Bone marrow (tissue), 2 donors: ENCODE data around the gene RGS3.
"Not testable (repeated sequence)": the region's sequence is repeated elsewhere in the genome, so short reads cannot be mapped to it uniquely, and the experiment has no call there.

Source experiments
- DNase-seq, 2 donors: peaks; one replicate each; lab custom pipeline; 2025; lab: John Stamatoyannopoulos, UW

Gene RGS3

GRCh38 chr9:113488490-113488889, 25.0 kb downstream of the RGS3 start:
- DNase-seq = no peak

GRCh38 chr9:113491147-113491546, 27.6 kb downstream of the RGS3 start:
- DNase-seq = not testable (repeated sequence)

GRCh38 chr9:113492343-113493202, 29.0 kb downstream of the RGS3 start:
- DNase-seq = no peak

- no peak for DNase-seq
These were observed 29.6 kb downstream of the RGS3 start for GRCh38 chr9:113493203-113493520.

- DNase-seq = no peak
These were observed 32.0 kb downstream of the RGS3 start for GRCh38 chr9:113495526-113495925.

GRCh38 chr9:113497051-113497450, 33.5 kb downstream of the RGS3 start:
- no peak for DNase-seq

- DNase-seq = no peak
These were observed 35.8 kb downstream of the RGS3 start for GRCh38 chr9:113499153-113499875.

- DNase-seq = no peak
These were observed 36.5 kb downstream of the RGS3 start for GRCh38 chr9:113499876-113500497.

GRCh38 chr9:113501129-113501686, 37.7 kb downstream of the RGS3 start:
- no peak for DNase-seq

GRCh38 chr9:113501852-113502251, 38.3 kb downstream of the RGS3 start:
- no peak for DNase-seq

- no peak for DNase-seq
These were observed 39.0 kb downstream of the RGS3 start for GRCh38 chr9:113502427-113503034.

GRCh38 chr9:113503131-113503541, 39.6 kb downstream of the RGS3 start:
- DNase-seq = no peak

GRCh38 chr9:113503613-113504211, 40.2 kb downstream of the RGS3 start:
- DNase-seq = no peak

GRCh38 chr9:113504725-113505590, 41.4 kb downstream of the RGS3 start:
- DNase-seq = no peak

GRCh38 chr9:113506090-113506589, 42.6 kb downstream of the RGS3 start:
- DNase-seq = no peak

GRCh38 chr9:113507256-113507655, 43.7 kb downstream of the RGS3 start:
- no peak for DNase-seq

- no peak for DNase-seq
These were observed 44.7 kb downstream of the RGS3 start for GRCh38 chr9:113508111-113508749.

GRCh38 chr9:113509463-113509862, 45.9 kb downstream of the RGS3 start:
- DNase-seq = no peak

- DNase-seq = no peak
These were observed 47.6 kb downstream of the RGS3 start for GRCh38 chr9:113511047-113511521.
